HG03457 (cell line): ENCODE measurements around the gene TSEN54.

Experiments used
- ATAC-seq: cut with Tn5 transposase; IDR thresholded peaks from one replicate; pipeline ENCODE4 v1.9.1; 2021; ENCODE audit warnings: moderate number of reproducible peaks; ENCODE audit not compliant: unreplicated experiment

TSEN54 gene

DNA sequence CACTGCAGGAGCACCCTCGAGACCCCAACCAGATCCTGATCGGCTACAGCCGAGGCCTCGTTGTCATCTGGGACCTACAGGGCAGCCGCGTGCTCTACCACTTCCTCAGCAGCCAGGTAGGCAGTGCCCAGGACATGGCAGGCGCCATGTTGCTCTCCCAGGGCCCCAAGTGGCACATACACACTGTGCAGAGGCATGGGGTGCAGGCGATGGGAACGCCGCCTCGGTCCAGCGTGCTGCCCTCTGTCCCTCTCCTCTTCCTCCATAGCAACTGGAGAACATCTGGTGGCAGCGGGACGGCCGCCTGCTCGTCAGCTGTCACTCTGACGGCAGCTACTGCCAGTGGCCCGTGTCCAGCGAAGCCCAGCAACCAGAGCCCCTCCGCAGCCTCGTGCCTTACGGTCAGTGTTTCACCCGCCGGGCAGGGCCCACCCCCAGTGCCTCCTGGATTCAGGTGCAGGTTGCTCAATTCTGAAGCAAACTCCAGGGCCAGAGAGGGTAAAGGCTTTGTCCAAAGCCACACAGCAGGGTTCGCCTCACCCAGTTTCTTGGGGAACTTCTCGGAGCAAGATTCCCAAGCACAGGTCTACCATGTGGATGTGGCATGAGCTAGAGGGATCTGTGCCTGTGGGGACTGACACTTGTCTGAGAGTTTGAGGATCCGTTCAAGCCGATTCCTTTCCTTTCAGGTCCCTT, 46.9 kb downstream of the TSEN54 start:
- no peak for ATAC-seq

GRCh38 chr17:75564195-75564594, 47.9 kb downstream of the TSEN54 start:
- no peak for ATAC-seq

DNA sequence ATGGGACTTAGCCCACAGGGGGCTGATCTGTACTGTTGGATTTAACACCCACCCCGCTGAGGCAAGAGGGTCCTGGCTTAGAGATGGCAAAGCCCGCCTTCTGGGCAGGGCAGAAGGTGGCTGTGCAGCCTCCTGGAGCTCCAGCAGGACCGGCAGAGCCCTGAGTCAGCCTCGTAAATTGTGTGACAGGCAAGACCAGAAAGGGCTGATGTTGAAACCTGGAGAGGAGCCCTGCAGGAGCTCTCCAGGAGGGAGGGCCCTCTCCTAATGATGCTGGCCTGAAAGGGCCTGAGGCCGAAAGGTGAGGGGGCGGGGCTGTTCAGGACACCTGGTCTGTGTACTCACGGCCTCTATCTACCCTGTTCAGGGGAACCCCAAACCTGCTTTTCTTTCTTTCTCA, 48.7 kb downstream of the TSEN54 start:
- no peak for ATAC-seq

GRCh38 chr17:75565618-75566017, 49.3 kb downstream of the TSEN54 start:
- ATAC-seq, result no peak

DNA sequence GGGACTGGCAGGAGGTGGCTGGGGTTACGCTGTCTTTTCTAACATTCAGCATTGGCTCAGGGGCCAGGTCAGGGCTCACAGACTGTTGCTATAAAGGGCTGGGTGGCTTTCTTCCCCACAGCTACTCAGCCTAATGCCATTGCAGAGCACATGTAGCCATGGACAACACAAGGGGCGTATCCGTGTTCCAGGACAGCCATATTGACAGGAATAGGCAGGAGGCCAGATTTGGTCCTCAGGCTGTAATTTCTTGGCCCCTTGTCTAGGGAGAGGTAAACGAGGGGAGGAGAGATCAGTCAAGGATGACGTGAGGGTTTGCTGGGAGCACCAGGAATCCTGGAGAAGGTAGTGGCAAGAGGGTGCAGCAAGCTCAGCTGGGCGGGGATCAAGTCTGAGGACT, 50.1 kb downstream of the TSEN54 start:
- ATAC-seq, result no peak

DNA sequence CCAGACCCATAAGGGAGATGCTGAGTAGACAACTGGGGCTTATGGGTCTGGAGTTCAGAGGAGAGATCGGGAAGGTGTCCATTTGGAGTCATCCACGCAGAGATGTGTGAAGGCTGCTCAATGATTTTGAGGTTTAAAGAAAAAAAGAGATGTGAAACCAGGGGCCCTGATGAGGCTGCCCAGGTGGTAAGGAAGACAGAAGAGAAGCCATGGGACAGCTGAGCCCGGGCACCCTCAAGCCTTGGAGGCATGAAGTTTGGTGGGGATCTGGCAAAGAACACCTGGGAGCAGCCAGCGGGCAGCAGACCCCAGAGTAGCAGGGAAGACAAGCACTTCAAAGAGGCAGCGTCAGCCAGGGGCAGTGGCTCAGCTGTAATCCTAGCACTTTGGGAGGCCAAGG, 50.5 kb downstream of the TSEN54 start:
- ATAC-seq, result no peak

DNA sequence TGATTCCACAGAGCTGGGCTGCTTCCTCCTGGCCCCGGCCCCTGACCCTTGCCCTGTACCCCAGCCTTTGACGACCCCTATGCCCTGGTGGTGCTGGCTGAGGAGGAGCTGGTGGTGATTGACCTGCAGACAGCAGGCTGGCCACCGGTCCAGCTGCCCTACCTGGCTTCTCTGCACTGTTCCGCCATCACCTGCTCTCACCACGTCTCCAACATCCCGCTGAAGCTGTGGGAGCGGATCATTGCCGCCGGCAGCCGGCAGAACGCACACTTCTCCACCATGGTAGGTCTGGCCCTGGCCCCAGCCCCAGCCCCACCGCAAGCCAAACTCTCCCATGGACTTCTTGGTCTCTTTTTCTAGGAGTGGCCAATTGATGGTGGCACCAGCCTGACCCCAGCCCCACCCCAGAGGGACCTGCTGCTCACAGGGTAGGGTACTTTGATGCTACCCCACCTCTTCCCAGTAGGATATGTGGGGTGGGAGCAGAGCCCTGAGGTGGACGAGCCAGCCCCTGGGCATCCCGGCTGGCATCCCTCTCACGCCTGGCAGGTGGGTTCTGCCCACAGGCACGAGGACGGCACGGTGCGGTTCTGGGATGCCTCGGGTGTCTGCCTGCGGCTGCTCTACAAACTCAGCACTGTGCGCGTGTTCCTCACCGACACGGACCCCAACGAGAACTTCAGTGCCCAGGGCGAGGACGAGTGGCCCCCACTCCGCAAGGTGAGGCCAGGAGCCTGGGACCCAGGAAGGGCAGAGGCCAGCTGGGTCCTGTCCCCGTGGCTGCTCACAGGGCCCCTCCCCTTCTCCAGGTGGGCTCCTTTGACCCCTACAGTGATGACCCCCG, 52.3 kb downstream of the TSEN54 start:
- ATAC-seq, result no peak

DNA sequence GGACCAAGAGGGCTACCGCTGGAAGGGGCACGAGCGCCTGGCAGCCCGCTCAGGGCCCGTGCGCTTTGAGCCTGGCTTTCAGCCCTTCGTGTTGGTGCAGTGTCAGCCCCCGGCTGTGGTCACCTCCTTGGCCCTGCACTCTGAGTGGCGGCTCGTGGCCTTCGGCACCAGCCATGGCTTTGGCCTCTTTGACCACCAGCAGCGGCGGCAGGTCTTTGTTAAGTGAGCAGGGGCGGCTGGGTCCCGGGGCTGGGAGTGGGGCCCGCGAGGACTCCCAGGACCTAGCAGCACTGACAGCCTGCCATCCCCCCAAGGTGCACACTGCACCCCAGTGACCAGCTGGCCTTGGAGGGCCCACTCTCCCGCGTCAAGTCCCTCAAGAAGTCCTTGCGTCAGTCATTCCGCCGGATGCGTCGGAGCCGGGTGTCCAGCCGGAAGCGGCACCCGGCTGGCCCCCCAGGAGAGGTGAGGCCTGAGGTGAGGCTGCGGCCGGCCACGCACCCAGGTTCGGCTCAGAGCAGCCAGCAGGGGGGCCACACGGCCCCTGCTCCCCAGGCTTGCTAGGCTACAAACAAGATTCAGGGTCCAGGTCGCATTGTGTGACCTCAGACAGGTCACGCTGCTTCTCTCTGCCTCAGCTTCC, 53.8 kb downstream of the TSEN54 start:
- no peak for ATAC-seq

DNA sequence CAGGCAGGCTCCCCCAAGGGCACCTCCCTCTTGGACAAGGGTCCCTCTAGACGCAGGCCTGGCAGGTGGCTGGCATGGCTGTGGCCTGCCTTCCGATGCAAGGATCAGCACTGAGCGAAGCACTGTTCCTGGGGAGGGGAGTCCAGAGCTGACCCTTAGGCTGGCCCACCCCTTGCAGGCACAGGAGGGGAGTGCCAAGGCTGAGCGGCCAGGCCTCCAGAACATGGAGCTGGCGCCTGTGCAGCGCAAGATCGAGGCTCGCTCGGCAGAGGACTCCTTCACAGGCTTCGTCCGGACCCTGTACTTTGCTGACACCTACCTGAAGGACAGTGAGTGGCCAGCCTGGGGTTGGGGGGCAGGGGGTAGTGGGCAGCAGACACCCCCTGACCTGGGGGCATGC, 54.4 kb downstream of the TSEN54 start:
- no peak for ATAC-seq

DNA sequence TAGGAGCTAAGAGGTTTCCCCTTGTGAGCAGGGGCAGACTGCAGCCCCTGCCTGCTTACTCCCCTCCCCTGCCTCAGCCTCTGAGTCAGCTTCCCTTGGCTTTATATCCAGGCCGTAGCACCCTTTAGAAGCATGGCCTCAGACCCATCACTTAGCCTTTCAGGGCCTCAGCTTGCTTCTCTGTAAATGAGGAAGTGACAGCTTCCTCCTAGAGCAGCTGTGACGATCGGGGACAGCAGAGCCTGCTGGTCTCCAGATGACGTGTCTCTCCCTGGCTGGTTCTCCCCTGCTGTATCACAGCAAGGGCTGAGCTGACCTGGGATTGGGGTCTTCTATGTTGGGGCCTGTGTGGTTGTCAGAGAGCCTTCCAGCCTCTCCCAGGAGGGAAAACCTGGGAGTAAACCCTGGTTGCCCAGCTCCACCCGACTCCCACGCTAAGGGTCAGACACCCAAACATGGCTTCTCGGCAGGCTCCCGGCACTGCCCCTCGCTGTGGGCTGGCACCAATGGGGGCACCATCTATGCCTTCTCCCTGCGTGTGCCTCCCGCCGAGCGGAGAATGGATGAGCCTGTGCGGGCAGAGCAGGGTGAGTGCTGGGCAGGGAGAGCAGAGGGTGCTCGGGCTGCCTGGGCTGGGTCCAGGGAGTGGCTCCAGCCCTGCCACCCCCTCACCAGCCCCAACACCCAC, 55.0 kb downstream of the TSEN54 start:
- ATAC-seq, result no peak

GRCh38 chr17:75571885-75572215, 55.5 kb downstream of the TSEN54 start:
- ATAC-seq, result no peak

DNA sequence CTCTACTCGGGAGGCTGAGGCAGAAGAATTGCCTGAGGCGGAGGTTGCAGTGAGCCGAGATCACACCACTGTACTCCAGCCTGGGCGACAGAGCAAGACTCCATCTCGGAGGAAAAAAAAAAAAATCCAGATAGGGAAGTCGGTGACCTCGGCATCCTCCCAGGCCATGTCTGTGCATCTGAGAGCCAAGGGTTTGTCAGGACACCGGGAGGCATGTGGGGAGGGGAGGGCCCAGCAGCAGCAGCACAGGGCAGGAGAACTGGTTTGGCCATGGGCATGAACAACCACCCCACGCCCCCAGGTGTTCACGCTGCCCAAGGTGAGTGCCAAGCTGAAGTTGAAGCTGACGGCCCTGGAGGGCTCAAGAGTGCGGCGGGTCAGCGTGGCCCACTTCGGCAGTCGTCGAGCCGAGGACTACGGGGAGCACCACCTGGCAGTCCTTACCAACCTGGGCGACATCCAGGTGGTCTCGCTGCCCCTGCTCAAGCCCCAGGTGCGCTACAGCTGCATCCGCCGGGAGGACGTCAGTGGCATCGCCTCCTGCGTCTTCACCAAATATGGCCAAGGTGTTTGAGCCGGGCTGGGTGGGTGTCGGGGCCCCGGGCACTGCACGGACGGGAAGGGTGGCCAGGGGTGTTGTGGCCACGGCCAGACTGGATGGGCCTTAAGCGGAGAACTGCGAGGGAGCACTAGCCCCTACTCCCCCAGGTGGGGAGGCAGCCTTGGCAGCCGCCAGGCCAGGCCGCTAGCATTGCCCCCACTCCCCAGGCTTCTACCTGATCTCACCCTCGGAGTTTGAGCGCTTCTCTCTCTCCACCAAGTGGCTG, 56.6 kb downstream of the TSEN54 start:
- ATAC-seq, result no peak

GRCh38 chr17:75573540-75573957, 57.2 kb downstream of the TSEN54 start:
- ATAC-seq, result no peak

- ATAC-seq, result no peak
Observed at GRCh38 chr17:75573994-75574393, 57.7 kb downstream of the TSEN54 start.
